Neural progenitor cell (in vitro differentiated cells): ENCODE measurements around the gene SUGCT. TPM values are rescaled to one million over a fixed set of nuclear protein-coding genes. Genes with fewer than 3 reads are reported as not detected.
"Not testable (repeated sequence)": the region's sequence is repeated elsewhere in the genome, so short reads cannot be mapped to it uniquely, and the experiment has no call there.

Experiments used
- DNase-seq: peaks from one replicate; pipeline ENCODE4 v3.0.0-alpha.2; 2016; ENCODE audit warnings: low spot score
- H2AFZ ChIP-seq: fragments of 200-600 bp; sonication (generic); replicated peaks from 2 replicates; pipeline ENCODE4 v1.6.1; 2016; ENCODE audit warnings: antibody characterized with exemption
- H3F3A ChIP-seq: fragments of 200-600 bp; sonication (generic); 2 replicates; pipeline ENCODE4 v1.6.1; 2016; ENCODE audit warnings: antibody characterized with exemption, low read depth
- H3K27ac ChIP-seq: fragments of 200-600 bp; sonication (generic); 2 replicates; pipeline ENCODE4 v1.5.1; 2016; ENCODE audit warnings: mild to moderate bottlenecking
- H3K27me3 ChIP-seq: fragments of 200-600 bp; sonication (generic); 2 replicates; pipeline ENCODE4 v1.6.1; 2016; ENCODE audit warnings: mild to moderate bottlenecking, moderate library complexity
- H3K36me3 ChIP-seq: fragments of 200-600 bp; sonication (generic); 2 replicates; pipeline ENCODE4 v1.5.1; 2016
- H3K4me1 ChIP-seq: fragments of 200-600 bp; sonication (generic); 2 replicates; pipeline ENCODE4 v1.6.1; 2016; ENCODE audit warnings: mixed run types
- H3K4me2 ChIP-seq: fragments of 200-600 bp; sonication (generic); 2 replicates; pipeline ENCODE4 v1.6.1; 2016
- H3K4me3 ChIP-seq: fragments of 200-600 bp; sonication (generic); 2 replicates; pipeline ENCODE4 v1.5.1; 2016
- H3K79me2 ChIP-seq: fragments of 200-600 bp; sonication (generic); 2 replicates; pipeline ENCODE4 v1.6.1; 2016; ENCODE audit warnings: low read depth
- H3K9ac ChIP-seq: fragments of 200-600 bp; sonication (generic); 2 replicates; pipeline ENCODE4 v1.6.1; 2016
- H3K9me3 ChIP-seq: fragments of 200-600 bp; sonication (generic); 2 replicates; pipeline ENCODE4 v1.5.1; 2016; ENCODE audit warnings: low read depth
- H4K20me1 ChIP-seq: fragments of 200-600 bp; sonication (generic); 2 replicates; pipeline ENCODE4 v1.6.1; 2016; ENCODE audit warnings: low read depth
- H3K27ac Mint-ChIP-seq: 3 replicates; pipeline ENCODE4 v1.8.0; 2021; ENCODE audit warnings: mixed read lengths
- H3K27me3 Mint-ChIP-seq: 2 replicates; pipeline ENCODE4 v1.8.0; 2022; ENCODE audit warnings: low read depth, mild to moderate bottlenecking, inconsistent platforms, moderate library complexity, mixed read lengths; ENCODE audit not compliant: insufficient read depth
- H3K36me3 Mint-ChIP-seq: 3 replicates; pipeline ENCODE4 v1.8.0; 2021; ENCODE audit warnings: mixed read lengths
- H3K4me1 Mint-ChIP-seq: 3 replicates; pipeline ENCODE4 v1.8.0; 2021; ENCODE audit warnings: mixed read lengths
- H3K4me3 Mint-ChIP-seq: 3 replicates; pipeline ENCODE4 v1.8.0; 2021; ENCODE audit warnings: mild to moderate bottlenecking, moderate library complexity, mixed read lengths
- H3K9me3 Mint-ChIP-seq: 3 replicates; pipeline ENCODE4 v1.8.0; 2020; ENCODE audit warnings: mixed read lengths
- EZH2 ChIP-seq: fragments of 200-600 bp; sonication (generic); IDR thresholded peaks from 2 replicates; pipeline ENCODE4 v1.6.1; 2017; ENCODE audit warnings: antibody characterized with exemption, mild to moderate bottlenecking, moderate library complexity
- EZH2phosphoT487 ChIP-seq: fragments of 200-600 bp; sonication (generic); IDR thresholded peaks from 2 replicates; pipeline ENCODE4 v1.6.1; 2017; ENCODE audit warnings: antibody characterized with exemption
- total RNA-seq: library from RNA; depleted of rRNA; stranded (reverse); fragments of >200 nt; gene quantifications from 2 replicates; pipeline ENCODE4 v1.2.3, GENCODE V29; 2015; ENCODE audit warnings: low replicate concordance
- TF ChIP-seq, protein P1 (sequence below): fragments of 200-600 bp; sonication (generic); IDR thresholded peaks from 2 replicates; pipeline ENCODE4 v1.5.1; 2017; ENCODE audit warnings: antibody characterized with exemption, mild to moderate bottlenecking

SUGCT gene
- total RNA-seq, 1 donor from 2014 or later: 10.1 TPM

DNA sequence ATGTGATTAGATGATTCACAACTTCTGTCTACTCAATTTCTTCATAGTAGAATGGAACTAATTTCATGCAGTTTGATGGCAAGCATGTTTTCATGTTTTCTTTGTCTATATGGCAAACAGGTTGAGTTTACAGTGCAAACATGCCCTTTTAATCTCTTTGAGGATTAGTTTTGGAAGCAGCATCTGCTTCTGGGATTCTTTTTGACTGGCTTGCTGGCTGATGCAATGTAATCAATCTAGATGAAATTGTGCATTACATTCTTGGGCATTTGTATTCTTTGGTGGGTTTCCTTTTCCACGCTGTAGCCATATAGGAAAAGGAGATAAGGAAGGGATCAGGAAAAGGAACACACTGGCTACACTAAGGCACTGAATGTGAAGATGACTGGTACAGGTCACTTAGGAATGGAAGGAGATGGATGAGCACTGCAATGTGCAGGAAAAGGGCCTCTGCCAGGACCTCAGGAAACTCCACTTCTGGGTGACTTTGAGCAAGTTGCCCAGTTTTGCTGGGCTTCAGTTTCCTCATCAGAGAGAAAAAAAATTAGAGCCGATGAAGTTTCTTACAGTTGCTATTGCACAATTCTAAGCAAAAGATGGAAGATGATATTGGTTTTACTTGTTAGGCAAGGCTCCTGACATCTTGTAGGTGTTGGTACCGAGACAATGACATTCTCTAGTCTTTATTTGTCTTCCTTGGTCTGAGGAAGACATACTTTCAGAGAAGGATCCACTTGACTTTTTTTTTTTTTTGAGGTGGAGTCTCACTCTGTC is 269.1 kb downstream of the SUGCT start:
- Histone ChIP-seq H3K36me3 (no peaks in the 10 kb centered on the region), H3K9ac (no peak overlapping the region), H2AFZ (no peak overlapping the region), H3F3A (no peaks in the 10 kb centered on the region), H3K27ac (no peak overlapping the region), H3K4me3 (no peak overlapping the region), H3K4me1 (no peaks in the 10 kb centered on the region), H3K9me3 (no peaks in the 10 kb centered on the region), H3K27me3 (no peaks in the 10 kb centered on the region), H3K79me2 (no peaks in the 10 kb centered on the region), H3K4me2 (no peak overlapping the region), H4K20me1 (no peaks in the 10 kb centered on the region)
- Mint-ChIP-seq H3K36me3 (no peaks in the 10 kb centered on the region), H3K27me3 (no peaks in the 10 kb centered on the region), H3K4me1 (no peaks in the 10 kb centered on the region), H3K4me3 (no peak overlapping the region), H3K9me3 (no peaks in the 10 kb centered on the region), H3K27ac (no peak overlapping the region)
- DNase-seq: no peak
- TF ChIP-seq, protein P1, sequence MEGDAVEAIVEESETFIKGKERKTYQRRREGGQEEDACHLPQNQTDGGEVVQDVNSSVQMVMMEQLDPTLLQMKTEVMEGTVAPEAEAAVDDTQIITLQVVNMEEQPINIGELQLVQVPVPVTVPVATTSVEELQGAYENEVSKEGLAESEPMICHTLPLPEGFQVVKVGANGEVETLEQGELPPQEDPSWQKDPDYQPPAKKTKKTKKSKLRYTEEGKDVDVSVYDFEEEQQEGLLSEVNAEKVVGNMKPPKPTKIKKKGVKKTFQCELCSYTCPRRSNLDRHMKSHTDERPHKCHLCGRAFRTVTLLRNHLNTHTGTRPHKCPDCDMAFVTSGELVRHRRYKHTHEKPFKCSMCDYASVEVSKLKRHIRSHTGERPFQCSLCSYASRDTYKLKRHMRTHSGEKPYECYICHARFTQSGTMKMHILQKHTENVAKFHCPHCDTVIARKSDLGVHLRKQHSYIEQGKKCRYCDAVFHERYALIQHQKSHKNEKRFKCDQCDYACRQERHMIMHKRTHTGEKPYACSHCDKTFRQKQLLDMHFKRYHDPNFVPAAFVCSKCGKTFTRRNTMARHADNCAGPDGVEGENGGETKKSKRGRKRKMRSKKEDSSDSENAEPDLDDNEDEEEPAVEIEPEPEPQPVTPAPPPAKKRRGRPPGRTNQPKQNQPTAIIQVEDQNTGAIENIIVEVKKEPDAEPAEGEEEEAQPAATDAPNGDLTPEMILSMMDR: no peak
- no peak for TF ChIP-seq EZH2phosphoT487
- no peak for TF ChIP-seq EZH2

DNA sequence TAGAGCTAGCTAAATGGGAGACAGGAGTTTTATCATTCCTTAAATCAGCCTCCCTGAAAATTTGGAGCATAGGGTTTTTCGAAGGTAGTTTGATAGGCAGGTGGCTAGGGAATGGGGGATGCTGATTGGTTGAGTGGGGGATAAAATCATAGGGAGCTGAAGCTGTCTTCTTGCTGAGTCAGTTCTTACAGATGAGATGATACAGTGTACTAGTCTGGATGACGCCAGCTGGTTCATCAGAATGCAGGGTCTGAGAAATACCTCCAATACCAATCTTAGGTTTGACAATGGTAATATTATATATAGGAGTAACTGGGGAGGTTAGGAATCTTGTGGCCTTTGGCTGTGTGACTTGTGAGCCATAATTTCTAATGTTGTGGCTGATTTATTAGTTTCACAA is 271.2 kb downstream of the SUGCT start:
- Histone ChIP-seq H3K27ac (no peak overlapping the region), H3K4me2 (no peak overlapping the region), H3F3A (no peaks in the 10 kb centered on the region), H3K9me3 (no peaks in the 10 kb centered on the region), H3K9ac (no peak overlapping the region), H2AFZ (no peak overlapping the region), H3K4me3 (no peak overlapping the region), H3K36me3 (no peaks in the 10 kb centered on the region), H3K4me1 (no peaks in the 10 kb centered on the region), H3K27me3 (no peaks in the 10 kb centered on the region), H4K20me1 (no peaks in the 10 kb centered on the region), H3K79me2 (no peaks in the 10 kb centered on the region)
- Mint-ChIP-seq H3K36me3 (no peaks in the 10 kb centered on the region), H3K4me1 (no peaks in the 10 kb centered on the region), H3K27me3 (no peaks in the 10 kb centered on the region), H3K27ac (no peak overlapping the region), H3K4me3 (no peak overlapping the region), H3K9me3 (no peaks in the 10 kb centered on the region)
- no peak for TF ChIP-seq EZH2
- TF ChIP-seq EZH2phosphoT487: no peak
- TF ChIP-seq, protein P1: no peak
- DNase-seq: no peak

DNA sequence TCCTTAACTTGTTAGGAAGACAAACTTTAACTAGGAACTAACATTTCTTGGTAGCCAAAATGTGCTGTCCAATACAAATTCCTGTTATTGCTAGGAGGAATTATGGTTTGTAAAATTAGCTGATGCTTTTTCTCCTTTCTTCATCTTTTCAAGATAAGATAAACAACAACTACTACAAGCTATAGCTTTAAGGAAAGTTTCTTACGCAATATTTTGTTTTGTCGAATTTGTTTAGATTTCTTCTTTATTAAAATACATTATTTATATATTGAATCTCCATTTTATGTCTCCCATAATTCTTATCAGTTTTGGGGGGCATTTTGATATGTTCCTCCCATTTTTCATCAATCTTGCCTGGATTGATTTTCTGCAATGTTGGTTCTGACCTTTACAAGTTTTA is 277.5 kb downstream of the SUGCT start:
- H3K27ac ChIP-seq: no peak overlapping the region
- Mint-ChIP-seq H3K4me1 (no peaks in the 10 kb centered on the region), H3K9me3 (no peaks in the 10 kb centered on the region), H3K4me3 (no peak overlapping the region), H3K36me3 (no peaks in the 10 kb centered on the region), H3K27me3 (no peaks in the 10 kb centered on the region), H3K27ac (no peak overlapping the region)
- H3K4me1 ChIP-seq: no peaks in the 10 kb centered on the region
- no peak overlapping the region for H3K9ac ChIP-seq
- no peak for DNase-seq
- H3K4me3 ChIP-seq: no peak overlapping the region
- H4K20me1 ChIP-seq: no peaks in the 10 kb centered on the region
- H3K27me3 ChIP-seq: no peaks in the 10 kb centered on the region
- H2AFZ ChIP-seq: no peak overlapping the region
- TF ChIP-seq, protein P1: no peak
- TF ChIP-seq EZH2 (no peak), EZH2phosphoT487 (no peak)
- no peaks in the 10 kb centered on the region for H3K36me3 ChIP-seq
- no peaks in the 10 kb centered on the region for H3F3A ChIP-seq
- H3K4me2 ChIP-seq: no peak overlapping the region
- H3K9me3 ChIP-seq: no peaks in the 10 kb centered on the region
- H3K79me2 ChIP-seq: no peaks in the 10 kb centered on the region

DNA sequence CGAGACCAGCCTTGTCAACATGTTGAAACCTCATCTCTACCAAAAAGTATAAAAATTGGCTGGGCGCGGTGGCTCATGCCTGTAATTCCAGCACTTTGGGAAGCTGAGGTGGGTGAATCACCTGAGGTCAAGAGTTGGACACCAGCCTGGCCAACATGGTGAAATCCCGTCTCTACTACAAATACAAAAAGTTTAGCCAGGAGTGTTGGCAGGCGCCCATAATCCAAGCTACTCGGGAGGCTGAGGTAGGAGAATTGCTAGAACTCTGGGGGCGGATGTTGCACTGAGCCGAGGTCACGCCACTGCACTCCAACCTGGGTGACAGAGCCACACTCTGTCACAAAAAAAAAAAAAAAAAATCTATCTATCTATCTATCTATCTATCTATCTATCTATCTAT is 279.9 kb downstream of the SUGCT start:
- peaks cover 13% of the 10 kb centered on the region for H3K4me1 ChIP-seq
- H3K4me2 ChIP-seq, H4K20me1 ChIP-seq, H3K9me3 ChIP-seq, H3K9ac ChIP-seq, H3K4me3 ChIP-seq, H2AFZ ChIP-seq, H3K27ac Mint-ChIP-seq, H3K79me2 ChIP-seq, H3F3A ChIP-seq, H3K4me3 Mint-ChIP-seq, H3K4me1 Mint-ChIP-seq, H3K27ac ChIP-seq, H3K36me3 Mint-ChIP-seq, H3K27me3 Mint-ChIP-seq, H3K9me3 Mint-ChIP-seq, DNase-seq, H3K27me3 ChIP-seq, H3K36me3 ChIP-seq: not testable (repeated sequence)
